Testis (tissue), 2 donors: ENCODE data around the gene SMLR1.

ENCODE experiments used
- POLR2A ChIP-seq: fragments of 450-650 bp; IDR thresholded peaks from one replicate; pipeline ENCODE4 v1.6.1; 2017; ENCODE audit warnings: antibody characterized with exemption, mild to moderate bottlenecking, moderate library complexity
- TF ChIP-seq, protein P1 (sequence below), 3 experiments: fragments of 450-650 bp in 2 of 3; fragments of 200-600 bp in 1 of 3; sonication (generic) in 1 of 3; IDR thresholded peaks; one replicate each; pipeline ENCODE4 v1.5.1; 2016 to 2019; ENCODE audit warnings: antibody characterized with exemption in 3 of 3, mild to moderate bottlenecking in 2 of 3, moderate library complexity in 1 of 3

GRCh38 chr6:130829333-130829910, 2.2 kb downstream of the SMLR1 start:
- TF ChIP-seq, protein P1, sequence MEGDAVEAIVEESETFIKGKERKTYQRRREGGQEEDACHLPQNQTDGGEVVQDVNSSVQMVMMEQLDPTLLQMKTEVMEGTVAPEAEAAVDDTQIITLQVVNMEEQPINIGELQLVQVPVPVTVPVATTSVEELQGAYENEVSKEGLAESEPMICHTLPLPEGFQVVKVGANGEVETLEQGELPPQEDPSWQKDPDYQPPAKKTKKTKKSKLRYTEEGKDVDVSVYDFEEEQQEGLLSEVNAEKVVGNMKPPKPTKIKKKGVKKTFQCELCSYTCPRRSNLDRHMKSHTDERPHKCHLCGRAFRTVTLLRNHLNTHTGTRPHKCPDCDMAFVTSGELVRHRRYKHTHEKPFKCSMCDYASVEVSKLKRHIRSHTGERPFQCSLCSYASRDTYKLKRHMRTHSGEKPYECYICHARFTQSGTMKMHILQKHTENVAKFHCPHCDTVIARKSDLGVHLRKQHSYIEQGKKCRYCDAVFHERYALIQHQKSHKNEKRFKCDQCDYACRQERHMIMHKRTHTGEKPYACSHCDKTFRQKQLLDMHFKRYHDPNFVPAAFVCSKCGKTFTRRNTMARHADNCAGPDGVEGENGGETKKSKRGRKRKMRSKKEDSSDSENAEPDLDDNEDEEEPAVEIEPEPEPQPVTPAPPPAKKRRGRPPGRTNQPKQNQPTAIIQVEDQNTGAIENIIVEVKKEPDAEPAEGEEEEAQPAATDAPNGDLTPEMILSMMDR (IDR thresholded peaks at IDR 0.05) = no peak
- no peak for TF ChIP-seq POLR2A
